ENCODE results near the gene PGM1. TPM values are rescaled to one million over a fixed set of nuclear protein-coding genes. Genes with fewer than 3 reads are reported as not detected.

The PGM1 gene
- total and polyA plus RNA-seq, 10 of the 15 experiments (the other 5 are each of a cell fraction or from before 2014, with no cell fraction given) = 22.5 to 72.6 (median 50.8) TPM

DNA sequence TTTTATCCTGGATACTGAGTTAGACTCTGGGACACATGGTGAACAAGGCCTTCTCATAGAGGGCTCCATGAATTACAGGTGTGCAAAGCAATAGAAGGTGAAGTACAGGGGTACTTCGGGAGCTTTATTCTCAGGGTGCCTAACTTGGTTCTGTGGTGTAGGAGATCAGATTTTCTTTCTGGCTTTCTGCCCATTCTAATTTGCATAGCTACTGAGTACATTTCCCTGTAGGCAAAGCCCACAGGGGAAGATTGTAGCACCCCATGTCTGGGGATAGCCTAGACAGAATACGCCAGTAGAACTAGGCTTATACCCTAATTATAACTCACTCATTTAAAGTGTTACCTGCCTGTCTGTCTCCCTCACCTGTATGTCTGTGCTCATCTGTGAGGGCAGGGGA lies 49.7 kb downstream of the PGM1 start:
- Histone ChIP-seq H3K27ac (ENCODE audit: control insufficient read depth, insufficient read depth) (no peak overlapping the region), H3K36me3 (ENCODE audit: control insufficient read depth in 2 of 2, insufficient read depth in 2 of 2, low read length in 1 of 2) (peaks cover 1 to 10% of the 10 kb centered on the region in 2 experiments), H4K20me1 (ENCODE audit: control insufficient read depth, insufficient read depth) (no peaks in the 10 kb centered on the region), H3K4me1 (ENCODE audit: control insufficient read depth, insufficient read depth, low read length) (no peaks in the 10 kb centered on the region), H2AFZ (ENCODE audit: control insufficient read depth, low read depth, low read length) (no peak overlapping the region), H3K4me3 (no peak overlapping the region), H3K4me2 (ENCODE audit: control insufficient read depth, insufficient read depth) (no peak overlapping the region), H3K9ac (ENCODE audit: control insufficient read depth, insufficient read depth, low read length) (no peak overlapping the region), H3K27me3 (replicated peaks in 1 of 2; ENCODE audit: control insufficient read depth in 2 of 2, insufficient read depth in 2 of 2, low read length in 1 of 2) (no peaks in the 10 kb centered on the region), H3K79me2 (ENCODE audit: control insufficient read depth, insufficient read depth, low read length) (no peaks in the 10 kb centered on the region), H3K9me3 (replicated peaks; ENCODE audit: control insufficient read depth, insufficient read depth, low read length) (no peaks in the 10 kb centered on the region)
- intact Hi-C loops (cut with micrococcal nuclease; ENCODE audit: unreplicated experiment) (no loop called here), in situ Hi-C loops (cut with MboI) (no loop called here)
- ChIA-PET CTCF (no interaction called here), SMC1A (ENCODE audit: uncharacterized antibody, unreplicated experiment) (no interaction called here), POLR2A (no interaction called here), RAD21 (ENCODE audit: unreplicated experiment) (no interaction called here)
- no peak for ATAC-seq
- DNase-seq (ENCODE audit: low read depth, low spot score) = no peak
- FAIRE-seq = no peak
- TF ChIP-seq ZNF24 (IDR thresholded peaks at IDR 0.05) = no peak
- TF ChIP-seq SMC3 (IDR thresholded peaks at IDR 0.05; ENCODE audit: borderline replicate concordance, low read length) = no peak
- TF ChIP-seq KAT2A (conservative IDR thresholded peaks at IDR 0.05; ENCODE audit: control insufficient read depth, low read depth, low read length) = no peak
- TF ChIP-seq, protein P1, sequence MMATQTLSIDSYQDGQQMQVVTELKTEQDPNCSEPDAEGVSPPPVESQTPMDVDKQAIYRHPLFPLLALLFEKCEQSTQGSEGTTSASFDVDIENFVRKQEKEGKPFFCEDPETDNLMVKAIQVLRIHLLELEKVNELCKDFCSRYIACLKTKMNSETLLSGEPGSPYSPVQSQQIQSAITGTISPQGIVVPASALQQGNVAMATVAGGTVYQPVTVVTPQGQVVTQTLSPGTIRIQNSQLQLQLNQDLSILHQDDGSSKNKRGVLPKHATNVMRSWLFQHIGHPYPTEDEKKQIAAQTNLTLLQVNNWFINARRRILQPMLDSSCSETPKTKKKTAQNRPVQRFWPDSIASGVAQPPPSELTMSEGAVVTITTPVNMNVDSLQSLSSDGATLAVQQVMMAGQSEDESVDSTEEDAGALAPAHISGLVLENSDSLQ (IDR thresholded peaks at IDR 0.05) = no peak
- no peak for TF ChIP-seq POLR2AphosphoS5 (IDR thresholded peaks at IDR 0.05; ENCODE audit: low read length)
- TF ChIP-seq WRNIP1 (IDR thresholded peaks at IDR 0.05; ENCODE audit: borderline replicate concordance, low read depth, low read length) = no peak
- TF ChIP-seq SRF (IDR thresholded peaks at IDR 0.05; ENCODE audit: low read depth in 2 of 2, low read length in 2 of 2) = no peak
- TF ChIP-seq SMAD1 (IDR thresholded peaks at IDR 0.05; ENCODE audit: low read depth, partially characterized antibody) = no peak
- no peak for TF ChIP-seq CHD1 (IDR thresholded peaks at IDR 0.05; ENCODE audit: low read depth, low read length)
- TF ChIP-seq NR2C1 (IDR thresholded peaks at IDR 0.05) = no peak
- TF ChIP-seq, protein P2, sequence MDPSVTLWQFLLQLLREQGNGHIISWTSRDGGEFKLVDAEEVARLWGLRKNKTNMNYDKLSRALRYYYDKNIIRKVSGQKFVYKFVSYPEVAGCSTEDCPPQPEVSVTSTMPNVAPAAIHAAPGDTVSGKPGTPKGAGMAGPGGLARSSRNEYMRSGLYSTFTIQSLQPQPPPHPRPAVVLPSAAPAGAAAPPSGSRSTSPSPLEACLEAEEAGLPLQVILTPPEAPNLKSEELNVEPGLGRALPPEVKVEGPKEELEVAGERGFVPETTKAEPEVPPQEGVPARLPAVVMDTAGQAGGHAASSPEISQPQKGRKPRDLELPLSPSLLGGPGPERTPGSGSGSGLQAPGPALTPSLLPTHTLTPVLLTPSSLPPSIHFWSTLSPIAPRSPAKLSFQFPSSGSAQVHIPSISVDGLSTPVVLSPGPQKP (IDR thresholded peaks at IDR 0.05; ENCODE audit: low read depth, low read length) = no peak
- TF ChIP-seq DPF2 (IDR thresholded peaks at IDR 0.05) = no peak
- TF ChIP-seq JUNB (IDR thresholded peaks at IDR 0.05) = no peak
- TF ChIP-seq ZZZ3 (IDR thresholded peaks at IDR 0.05; ENCODE audit: control insufficient read depth, insufficient read length, low read depth) = no peak
- BruUV-seq (replicated peaks) = no TSS peak
- 61% methylated on average over 2 of the region's 2 CpGs for WGBS (ENCODE audit: insufficient coverage, insufficient replicate concordance, low lambda C conversion rate, missing lambda C conversion rate)

All from GM12878 (cell line).